GM10847 (cell line): ENCODE data around the gene DLX5.

Experiments used
- POLR2A ChIP-seq: IDR thresholded peaks from 2 replicates; pipeline ENCODE4 v1.6.1; 2011; ENCODE audit not compliant: insufficient read length; ENCODE audit errors: extremely low read depth

The DLX5 gene

DNA sequence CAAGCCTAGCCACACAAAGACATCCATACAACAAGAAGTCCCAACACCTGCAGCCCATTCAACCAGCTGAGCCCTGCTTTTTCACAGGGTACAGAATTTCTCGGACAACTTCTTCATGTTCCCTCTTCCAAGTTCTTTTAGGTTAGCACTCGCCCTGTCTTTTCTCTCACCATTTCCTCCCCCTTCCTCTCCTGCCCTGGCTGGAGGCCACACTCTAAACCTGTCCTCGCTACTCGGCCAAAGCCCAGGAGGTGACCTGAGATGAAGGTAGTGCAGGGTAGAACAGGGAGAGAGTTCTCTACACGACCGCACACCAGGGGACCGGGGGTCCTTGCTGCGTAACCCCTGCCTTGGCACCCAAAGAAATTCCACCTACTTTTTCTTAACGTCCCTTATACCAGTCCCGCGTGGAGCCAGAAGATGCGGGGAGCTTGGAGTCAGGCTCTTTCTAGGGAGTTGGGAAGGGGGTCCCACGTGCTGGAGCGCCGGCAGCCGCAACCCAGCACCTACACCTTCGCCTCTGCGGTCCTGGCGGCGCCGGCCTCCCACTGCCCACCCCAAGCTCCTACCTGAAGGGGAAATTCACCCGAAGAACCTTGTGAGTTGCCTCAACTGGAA is 35.3 kb downstream of the DLX5 start:
- TF ChIP-seq POLR2A = no peak

DNA sequence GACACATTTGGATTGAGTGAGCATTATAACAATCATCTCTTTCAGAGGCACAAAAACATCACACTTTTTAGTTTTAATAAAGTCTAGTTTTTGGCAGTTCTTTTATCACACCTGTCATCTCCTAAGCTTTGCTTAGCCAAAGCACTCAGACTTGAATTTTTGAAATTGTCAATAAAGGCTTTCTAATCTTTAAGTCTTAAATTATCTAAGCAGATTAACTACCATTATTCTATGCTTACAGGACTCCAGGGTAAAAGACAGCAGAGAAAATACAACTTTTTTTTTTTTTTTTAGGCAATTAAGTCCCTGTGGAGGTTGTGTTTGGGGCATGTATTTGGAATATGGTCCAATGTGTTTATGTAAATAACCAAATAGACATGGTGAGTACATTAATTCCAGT is 36.9 kb downstream of the DLX5 start:
- no peak for TF ChIP-seq POLR2A

DNA sequence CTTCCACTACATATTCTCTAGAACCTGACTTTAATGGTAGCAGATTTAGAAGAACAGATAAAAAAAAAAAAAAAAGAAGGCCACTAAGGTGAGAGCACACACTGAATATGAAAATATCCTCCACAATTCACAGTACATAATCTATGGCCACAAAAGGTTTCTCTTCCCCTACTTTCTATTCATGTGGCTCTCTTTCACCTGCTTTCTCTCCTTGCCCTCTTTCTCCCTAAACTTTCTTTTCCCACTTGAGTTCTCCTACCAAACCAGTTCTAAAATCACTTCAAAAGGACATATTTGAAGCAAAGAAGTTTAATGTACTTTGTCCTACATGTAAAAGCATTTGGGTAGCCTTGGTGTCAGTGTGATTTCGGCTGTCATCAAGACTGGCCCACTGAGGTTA is 37.7 kb downstream of the DLX5 start:
- TF ChIP-seq POLR2A = no peak

DNA sequence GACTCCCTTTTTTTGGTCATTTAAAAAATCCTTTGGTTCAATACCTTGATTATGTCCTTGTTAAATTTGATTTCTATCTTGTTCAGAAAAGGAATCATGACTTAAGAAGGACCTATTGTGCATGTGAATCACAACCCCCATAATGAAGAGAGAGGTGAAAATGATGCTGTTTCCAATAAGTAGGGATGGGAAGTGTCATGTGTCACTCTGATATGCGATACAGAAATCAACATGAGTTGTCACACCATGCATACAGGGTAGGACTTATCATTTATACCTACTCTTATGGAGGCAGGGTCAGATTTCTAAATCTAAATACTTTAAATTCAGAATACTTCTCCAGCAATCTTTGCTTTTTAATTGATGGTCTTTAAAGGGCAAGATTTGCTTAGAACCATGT is 38.6 kb downstream of the DLX5 start:
- no peak for TF ChIP-seq POLR2A

DNA sequence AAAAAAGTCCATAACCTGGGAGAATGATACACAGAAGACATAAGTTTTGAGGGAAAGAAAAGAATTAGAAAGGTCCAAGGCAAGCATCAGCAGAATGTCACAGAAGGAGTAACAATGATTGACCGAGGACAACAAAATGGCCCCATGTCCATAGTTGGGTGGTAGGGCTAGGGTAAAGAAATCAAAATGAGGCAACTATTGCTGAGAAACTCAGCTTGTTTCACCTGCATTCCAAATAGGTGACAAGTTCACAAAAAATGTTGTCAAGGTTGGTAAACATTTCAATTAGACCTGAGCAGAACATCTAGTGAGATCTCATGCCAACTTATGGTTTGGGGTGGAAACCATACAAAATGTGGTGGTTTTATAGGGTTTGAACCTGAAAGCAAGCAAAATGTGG is 42.0 kb downstream of the DLX5 start:
- TF ChIP-seq POLR2A = no peak

DNA sequence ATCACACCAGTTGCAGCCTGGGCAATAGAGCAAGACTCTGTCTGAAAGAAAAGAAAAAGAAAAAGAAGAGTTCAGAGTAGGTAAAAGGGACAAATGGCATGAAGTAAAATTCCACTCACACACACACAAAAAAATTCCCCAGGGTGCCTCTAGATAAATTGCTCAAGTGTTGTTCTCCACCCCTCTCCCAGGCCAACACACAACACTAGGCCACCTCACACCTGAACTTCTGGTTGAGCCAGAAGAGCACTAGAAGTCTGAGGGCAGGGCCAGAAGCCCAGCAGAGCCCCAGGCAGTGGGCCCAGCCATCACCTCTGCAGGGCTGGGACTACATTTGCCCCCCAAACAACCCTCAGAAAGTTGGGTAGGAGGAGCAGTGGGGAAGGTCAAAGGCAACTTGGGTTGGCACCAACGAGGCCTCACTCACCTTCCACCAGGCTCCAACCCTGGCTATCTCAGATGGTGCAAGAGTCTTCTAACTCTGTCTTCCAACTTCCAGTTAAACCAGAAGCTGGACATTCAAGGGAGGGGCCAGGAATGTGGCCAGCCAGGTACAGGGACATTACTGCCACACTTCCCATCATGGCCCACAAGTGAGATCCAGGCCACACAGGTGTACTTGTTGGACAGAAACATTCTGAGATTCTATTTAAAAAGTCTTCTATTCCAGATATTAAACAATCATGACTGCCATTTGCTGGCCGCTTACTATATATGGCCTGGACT is 44.9 kb downstream of the DLX5 start:
- TF ChIP-seq POLR2A = no peak

DNA sequence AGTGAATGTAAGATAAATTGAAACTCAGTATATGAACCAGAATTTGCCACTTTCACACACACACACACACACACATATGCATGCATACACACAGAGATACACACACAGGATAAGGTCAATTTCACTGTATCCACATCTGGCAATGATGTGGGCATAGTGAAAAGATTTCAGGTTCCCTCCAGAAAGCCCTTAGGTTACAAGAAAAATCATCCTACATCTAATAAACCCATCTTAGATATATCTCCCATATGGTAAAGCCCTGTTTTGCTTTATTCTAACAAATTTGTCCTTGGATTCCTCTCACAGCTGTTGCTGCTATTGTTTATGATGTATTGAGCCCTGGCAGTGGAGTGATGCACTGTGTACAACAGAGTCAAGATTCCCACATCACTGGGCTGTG is 47.2 kb downstream of the DLX5 start:
- no peak for TF ChIP-seq POLR2A

DNA sequence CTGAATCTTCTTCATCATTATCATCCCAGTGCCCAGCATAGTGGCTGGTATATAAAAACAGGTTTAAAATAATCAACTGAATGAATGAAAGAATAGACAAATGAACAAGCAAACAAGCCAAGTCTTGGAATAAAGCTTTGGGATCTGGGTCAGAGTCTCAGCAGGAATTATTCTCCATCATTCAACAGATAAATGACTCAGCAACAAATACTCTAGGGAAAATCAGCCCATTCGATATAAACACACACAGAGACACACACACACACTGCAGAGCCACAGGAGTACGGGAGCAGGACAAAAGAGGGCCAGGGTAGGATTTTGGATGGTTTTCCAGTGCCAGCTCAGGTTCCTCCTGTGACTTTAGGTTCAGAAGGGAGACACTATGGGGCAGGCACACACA is 48.5 kb downstream of the DLX5 start:
- no peak for TF ChIP-seq POLR2A

DNA sequence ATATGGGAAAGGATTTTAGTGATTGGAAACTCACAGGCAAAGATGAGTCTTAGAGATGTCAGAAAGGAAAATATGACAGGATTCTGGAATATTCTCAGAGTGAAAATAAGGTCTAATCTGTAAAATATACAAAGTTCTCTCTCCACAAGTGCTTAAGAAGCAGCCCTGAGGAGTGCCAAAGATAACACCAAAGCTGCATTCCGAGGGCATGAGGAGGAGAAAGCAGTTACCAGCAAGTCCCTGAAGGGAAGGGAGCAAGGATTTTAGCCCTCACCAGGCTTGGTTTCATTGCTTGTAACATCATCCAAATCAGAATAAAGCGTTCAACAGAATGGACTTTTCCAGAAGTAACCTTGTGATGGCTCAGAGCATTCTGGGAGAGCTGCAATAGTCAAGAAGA is 50.6 kb downstream of the DLX5 start:
- TF ChIP-seq POLR2A = no peak

DNA sequence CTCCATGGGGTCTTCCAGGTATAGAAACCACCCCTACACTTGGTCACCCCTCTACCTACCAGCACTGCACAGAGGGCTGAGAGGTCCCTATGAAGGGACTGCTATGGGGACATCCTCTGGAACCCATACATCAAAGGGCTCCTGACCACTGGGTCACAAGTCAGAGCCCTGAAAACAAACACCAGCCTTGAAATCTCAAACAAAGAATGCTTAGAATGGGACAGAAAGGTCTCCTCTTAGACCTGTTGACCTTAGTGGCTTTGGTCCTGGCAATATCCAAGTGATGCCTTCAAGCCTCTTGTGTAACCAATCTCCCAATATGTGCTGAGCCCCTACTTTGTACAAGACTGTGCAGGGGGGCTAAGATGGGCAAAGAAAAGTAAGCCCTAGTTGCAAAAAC is 53.9 kb downstream of the DLX5 start:
- no peak for TF ChIP-seq POLR2A
